NCI-H128 (cell line): ENCODE data around the gene EPHB1.
"Not testable (repeated sequence)": the region's sequence is repeated elsewhere in the genome, so short reads cannot be mapped to it uniquely, and the experiment has no call there.

Experiments used
- DNase-seq: peaks from one replicate; lab custom pipeline; 2025; ENCODE audit not compliant: unreplicated experiment; lab: John Stamatoyannopoulos, UW

Gene EPHB1

DNA sequence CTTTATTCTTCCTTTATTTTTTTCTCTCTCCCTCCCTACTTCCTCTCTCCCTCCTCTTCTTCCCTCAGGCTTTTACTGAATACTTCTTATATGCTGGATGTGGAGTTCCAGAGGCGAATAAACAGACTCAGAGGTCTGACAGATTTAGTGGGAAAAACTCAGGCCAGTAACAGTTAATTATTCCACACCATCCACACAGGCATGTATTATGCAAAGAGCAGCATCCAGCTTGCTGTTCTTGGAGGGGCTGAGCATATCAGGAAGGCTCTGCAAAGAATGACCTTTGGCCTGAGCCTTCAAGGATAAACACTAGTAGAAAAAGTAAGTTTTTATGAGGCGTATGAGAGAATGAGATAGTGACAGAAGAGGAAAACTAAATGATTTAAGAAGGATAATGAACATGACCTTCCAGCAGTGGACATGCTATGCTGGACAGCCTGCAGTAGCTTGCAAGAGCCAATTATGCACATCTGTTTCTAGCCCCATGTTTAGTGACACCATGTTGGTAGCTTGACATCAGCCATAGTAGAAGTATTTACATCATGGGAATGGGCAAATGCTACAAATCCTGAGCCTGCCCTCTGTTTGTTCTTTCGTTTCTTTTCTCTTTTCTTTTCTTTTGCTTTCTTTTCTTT lies 387.4 kb downstream of the EPHB1 start:
- DNase-seq, result no peak

DNA sequence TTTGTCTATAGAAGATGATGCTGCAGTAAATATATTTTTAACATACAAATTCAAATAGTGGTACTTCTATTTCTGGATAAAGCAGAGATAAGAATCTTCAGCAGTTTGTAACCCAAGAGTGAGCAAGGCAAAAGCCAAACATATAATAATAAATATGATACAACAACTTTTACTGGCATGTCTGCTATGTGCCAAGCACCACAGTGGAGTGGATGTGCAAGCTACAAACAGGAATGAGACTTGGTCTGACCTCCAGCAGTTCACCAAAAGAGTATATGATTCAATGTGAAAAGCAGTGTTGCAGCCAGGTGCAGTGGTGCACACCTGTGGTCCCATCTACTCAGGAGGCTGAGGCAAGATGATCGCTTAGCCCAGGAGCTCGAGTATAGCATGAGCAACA lies 395.6 kb downstream of the EPHB1 start:
- no peak for DNase-seq

GRCh38 chr3:135191708-135192107 lies 396.6 kb downstream of the EPHB1 start:
- DNase-seq, result no peak

GRCh38 chr3:135192929-135193328 lies 397.9 kb downstream of the EPHB1 start:
- DNase-seq, result no peak

- DNase-seq, result no peak
Observed at GRCh38 chr3:135197246-135197645, 402.2 kb downstream of the EPHB1 start.

GRCh38 chr3:135197856-135198255 lies 402.8 kb downstream of the EPHB1 start:
- no peak for DNase-seq

DNA sequence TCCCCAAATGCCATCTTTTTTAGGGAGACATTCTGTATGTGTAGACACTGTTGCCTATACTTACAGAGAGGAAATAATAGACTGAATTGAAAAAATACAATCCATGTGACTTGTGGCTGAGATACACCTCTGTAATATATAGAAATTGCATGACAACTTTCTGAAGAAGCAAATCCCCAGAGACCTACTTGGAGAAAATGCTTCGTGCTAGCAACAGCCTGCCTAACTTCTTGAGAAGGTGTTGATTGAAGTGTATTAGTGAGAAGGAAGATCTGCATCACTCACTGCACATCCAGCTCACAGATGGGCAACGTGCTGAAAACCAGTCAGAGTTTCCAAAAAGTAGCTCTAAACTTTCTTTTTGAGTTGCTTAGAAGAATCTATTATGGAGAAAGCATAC lies 404.1 kb downstream of the EPHB1 start:
- no peak for DNase-seq

DNA sequence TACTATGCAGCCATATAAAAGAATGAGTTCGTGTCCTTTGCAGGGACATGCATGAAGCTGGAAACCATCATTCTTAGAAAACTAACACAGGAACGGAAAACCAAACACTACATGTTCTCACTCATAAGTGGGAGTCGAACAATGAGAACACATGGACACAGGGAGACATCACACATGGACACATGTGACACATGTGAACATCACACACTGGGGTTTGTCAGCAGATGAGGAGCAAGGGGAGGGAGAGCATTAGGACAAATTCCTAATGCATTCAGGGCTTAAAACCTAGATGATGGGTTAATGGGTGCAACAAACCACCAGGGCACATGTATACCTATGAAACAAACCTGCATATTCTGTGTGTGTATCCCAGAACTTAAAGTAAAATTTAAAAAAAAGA lies 408.0 kb downstream of the EPHB1 start:
- no peak for DNase-seq

DNA sequence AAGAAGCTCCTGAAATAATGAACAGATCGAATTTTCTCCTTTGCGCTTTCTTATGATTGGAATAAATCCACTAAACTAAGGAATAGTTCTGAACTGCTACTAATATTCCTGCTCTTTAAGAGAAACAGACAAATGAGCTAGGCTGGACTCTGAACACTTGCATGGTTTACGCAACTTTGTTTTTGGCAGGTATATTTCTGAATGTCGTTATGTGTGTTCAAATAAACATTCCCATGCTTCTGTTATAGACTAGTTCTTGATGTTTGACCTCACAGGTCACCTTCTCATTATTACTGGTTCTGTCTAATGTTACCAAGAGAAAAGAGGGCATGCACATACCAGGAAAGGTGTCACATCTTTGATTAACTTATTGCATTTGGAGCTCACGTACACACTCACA lies 418.2 kb downstream of the EPHB1 start:
- no peak for DNase-seq

DNA sequence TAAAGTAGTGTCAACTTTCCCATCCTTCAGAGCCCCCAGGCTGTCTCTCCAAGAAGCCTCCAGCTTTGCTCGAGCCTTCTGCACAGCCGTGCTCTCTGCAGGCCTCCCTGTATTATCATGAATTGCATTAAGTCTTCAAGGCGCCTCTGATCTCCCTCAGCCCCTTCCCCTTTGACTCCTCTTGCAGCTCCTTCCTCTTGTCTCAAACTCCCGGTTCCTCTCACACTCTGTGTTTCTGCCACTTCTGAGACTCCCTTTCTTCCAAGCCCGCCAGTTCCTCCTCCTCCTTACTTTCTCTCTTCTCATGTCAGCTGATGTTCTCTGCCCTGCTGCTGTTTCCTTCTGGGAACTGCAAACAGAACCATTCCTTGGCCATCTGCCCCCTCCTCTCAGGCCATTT lies 418.8 kb downstream of the EPHB1 start:
- DNase-seq, result no peak

DNA sequence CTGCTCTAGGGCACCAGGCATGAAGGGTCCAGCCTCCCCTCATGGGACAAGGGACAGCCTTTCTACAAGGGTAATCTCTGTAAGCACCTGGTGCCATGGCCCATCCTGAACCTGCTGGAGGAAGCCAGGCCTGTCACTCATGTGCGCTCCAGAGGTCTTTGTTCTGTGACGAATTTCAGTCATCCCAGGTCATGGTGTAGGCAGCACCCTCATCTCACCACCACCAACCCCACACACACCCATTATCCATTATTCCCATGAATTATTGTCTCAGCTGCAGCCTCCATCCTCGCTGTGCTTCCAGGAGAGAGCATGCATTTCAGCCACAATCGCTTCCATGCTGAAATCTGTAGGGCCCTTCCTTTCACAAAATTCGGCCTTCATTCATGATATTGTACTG lies 419.3 kb downstream of the EPHB1 start:
- DNase-seq, result no peak

- no peak for DNase-seq
Observed at GRCh38 chr3:135215516-135215915, 420.5 kb downstream of the EPHB1 start.

GRCh38 chr3:135216659-135217058 lies 421.6 kb downstream of the EPHB1 start:
- DNase-seq, result no peak

DNA sequence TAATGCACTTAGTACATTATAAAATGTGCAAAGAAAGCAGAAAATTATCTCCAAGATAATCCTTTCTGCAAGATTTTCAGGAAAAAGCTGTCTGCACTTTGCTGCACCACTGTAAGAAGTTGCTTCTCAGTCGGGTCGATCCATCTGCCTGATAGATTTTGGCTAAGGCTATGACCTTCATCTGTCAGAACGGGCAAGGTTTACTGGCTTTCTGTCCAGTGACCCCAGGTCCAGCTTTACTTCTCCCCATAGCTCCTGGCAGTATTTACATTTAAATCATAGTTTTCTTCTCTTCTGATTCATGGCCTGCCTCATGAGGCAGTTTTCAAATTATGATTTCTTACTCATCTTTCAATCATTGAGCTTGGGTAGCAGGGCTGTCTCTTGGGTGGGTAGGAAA lies 422.7 kb downstream of the EPHB1 start:
- DNase-seq, result no peak

DNA sequence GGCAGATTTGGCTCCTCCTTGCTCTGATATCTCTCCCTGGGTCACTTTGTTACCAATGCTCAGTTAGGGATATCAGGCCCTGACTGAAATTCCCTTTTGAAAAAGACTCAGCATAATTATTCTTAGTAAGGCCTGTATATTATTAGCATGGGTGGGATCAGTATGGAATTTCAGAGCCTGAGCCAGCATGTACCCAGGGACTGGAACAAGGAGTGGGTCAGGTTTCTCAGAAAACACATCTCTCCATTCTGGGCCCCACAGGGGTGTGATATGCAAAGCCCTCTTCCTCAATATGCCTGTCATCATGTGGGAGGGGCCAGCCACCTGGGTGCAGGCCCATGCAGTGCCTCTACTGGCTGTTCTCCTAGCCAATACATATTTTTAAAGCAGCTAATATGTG lies 423.2 kb downstream of the EPHB1 start:
- DNase-seq, result no peak

DNA sequence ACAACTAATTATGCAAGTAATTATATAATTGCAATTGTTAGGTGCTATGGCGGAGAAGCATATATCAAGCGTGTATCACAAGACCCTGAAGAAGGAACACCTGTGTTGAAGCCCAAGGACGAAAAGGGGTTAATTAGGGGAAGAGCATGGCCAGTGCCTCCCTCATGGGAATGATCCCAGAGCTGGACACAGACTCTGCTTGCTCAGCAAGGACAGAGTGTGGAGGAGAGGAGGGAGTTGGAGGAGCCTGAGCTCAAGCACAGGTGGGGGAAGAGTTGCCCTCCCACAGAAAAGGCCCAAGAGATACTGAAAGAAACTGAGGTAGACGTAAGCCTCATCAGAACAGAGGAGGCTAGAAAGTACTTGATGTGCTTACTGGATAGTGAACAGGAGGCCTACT lies 423.7 kb downstream of the EPHB1 start:
- DNase-seq, result no peak

DNA sequence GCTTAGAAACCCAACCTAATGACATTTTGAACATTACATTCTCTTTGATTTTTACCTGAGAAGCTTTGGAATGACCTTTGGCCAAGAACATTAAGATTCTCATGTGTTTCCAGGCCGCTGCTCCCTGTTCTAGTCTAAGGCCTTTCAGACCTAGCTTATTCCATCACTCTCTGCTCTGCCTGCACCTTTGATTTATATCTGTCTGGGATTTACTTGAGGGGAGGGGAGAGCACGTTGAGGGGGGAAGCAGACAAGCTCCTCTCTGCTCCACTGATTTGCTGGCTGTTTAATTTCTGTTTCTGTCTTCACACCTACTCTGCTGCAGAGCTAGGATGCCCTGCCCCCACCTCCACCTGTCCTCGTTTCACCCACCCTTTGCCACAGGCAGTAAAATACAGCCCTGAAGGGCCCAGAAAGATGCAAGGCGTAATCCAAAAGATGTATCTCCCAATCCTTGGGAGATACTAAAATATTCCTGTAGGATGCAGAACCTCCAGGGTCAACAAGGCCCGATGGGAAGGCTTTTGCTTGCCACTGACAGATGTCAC lies 429.8 kb downstream of the EPHB1 start:
- DNase-seq, result no peak

DNA sequence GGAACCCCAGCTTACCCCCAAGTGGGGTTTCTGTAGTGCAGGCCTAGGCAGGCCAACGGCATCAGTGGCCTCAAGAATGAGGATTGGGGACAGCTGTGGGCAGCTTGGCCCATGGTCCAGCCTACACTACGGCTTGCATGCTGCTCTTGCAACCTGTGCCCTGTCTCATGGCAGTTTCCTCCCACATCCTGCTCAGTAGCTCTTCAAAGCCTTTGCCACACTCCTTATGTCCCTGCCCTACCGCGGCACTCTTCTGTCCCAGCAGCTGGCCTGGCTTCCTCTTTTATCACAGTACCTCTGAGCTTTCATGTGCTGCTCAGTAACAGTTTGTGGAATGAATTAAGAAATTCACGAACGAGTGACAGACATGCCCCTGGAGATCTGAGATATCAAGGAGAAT lies 431.0 kb downstream of the EPHB1 start:
- DNase-seq, result no peak

DNA sequence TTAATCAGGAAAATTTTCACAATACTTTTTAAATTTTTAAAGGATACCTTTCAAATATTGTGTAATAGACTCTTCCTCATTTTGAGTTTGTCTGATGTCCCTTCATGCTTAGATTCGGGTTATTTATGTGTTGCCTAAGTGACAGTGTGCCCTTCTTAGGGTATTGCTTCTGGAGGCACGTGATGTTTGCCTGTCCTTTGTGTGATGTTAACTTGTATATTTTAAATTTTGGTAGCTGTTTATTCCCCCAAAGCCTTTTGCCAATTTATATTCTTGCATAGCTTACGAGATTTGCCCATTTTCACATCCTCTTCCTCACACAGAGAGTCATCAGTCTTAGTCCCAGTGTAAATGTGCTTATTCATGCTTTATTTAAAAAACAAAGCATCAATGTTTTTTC lies 433.1 kb downstream of the EPHB1 start:
- DNase-seq, result no peak

DNA sequence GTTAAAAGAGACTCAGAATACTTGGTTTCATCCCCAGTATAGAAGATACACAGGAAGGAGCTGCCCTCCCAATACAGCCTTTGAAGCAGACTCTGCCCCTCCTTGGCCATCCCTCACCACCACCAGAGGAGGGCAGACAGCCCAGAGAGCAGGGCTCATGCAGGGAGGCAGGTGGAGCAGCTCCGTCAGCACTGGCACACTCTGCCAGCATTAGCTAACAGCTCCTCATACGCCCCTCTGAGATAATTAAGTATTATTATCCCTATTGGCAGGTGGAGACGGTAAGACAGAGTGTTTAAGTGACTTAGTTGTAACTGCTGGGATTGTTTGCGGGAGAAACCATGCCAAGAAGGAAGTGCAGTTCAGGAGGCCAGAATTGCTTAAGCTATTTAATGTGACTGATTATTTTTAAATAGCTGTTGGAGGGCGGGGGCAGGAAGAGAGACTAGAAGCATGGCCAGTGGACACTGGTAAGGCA lies 434.0 kb downstream of the EPHB1 start:
- DNase-seq, result peak; percentile 80

- DNase-seq, result no peak
Observed at GRCh38 chr3:135231737-135232136, 436.7 kb downstream of the EPHB1 start.

DNA sequence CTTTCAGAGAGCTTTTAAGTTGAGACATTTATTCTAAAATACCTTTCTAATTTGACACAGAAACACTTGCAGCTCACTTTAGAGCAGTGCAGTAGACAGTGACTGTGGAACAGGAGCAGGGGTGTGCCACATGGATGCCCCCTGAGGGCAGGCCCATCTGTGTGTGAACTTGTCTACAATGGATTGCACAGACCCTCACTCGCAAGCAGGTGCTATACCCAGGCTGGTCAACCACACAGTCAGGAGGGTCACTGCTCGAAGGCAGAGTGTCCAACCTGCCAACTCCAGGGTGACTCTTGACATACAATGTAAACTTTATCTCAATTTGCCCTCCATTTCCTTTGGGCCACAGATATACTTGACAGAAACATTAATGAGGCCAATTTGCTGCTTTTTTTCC lies 437.2 kb downstream of the EPHB1 start:
- DNase-seq, result no peak

GRCh38 chr3:135233476-135233875 lies 438.4 kb downstream of the EPHB1 start:
- not testable (repeated sequence) for DNase-seq
